ELR (cell line): ENCODE data around the gene STXBP1.

Experiments
- DNase-seq: peaks from one replicate; pipeline ENCODE4 v3.0.0-alpha.2; 2015; ENCODE audit warnings: low read depth

The STXBP1 gene

DNA sequence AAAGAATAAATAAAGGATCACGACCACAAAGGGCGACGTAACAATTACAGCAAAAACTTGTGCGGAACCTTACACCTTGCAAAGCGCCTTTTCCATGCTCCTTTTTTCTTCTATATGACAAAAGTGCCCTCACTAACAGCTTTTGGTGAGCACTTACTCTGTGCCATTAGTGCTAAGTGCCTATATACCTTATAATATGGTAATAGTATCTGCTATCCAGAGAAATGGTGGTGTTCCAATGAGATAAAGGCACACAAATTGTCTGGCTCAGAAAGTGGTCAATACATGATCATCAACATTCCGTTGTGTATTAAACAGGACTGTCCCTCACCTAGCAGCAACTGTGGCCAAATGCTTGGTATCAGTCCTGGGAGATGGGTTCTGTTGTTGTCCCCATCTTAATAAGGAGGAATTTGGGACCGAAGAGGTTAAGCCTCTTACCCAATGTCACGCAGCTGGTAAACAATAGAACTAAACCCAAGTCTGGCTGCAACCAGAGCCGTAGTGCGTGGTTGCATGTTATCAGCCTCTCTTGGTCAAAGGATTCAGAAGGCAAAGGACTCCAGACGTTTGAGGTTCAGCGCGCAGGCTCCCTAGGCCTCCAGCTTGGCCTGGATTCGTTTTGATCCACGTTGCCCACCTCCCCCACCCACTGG is 123.6 kb downstream of the STXBP1 start:
- no peak for DNase-seq

DNA sequence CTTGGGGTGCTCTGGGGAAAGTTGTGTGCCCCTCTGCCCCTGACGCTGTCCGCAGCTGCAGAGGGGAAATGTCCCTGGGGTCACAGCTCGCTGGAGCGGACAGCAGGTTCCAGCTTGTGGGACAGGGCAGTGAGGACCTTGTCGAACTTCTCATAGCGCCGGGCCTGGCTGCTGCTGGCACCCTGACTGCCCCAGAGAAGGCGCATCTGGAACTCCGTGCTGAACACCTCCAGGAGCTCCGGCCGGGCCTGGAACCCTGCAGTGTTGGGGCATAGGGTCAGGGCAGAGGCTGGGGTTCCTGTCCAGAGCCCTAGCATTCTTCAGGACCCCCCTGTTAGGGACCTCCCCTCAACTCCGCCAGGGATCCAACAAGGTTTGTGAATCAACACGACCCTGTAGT is 126.6 kb downstream of the STXBP1 start:
- DNase-seq, result no peak

GRCh38 chr9:127739614-127740330 is 127.7 kb downstream of the STXBP1 start:
- DNase-seq, result no peak

- DNase-seq, result peak; percentile 85
Measured at GRCh38 chr9:127741831-127742434, 129.9 kb downstream of the STXBP1 start.
